ENCODE measurements around the gene RIMS3.

RIMS3 gene

GRCh38 chr1:40625076-40625475 is 40.4 kb downstream of the RIMS3 start:
- Histone ChIP-seq H3K36me3 (ENCODE audit: control insufficient read depth, insufficient read depth, low read length) (no peaks in the 10 kb centered on the region), H3K4me1 (ENCODE audit: control insufficient read depth, insufficient read depth, low read length) (no peaks in the 10 kb centered on the region), H3K4me3 (ENCODE audit: low read depth, low read length) (no peak overlapping the region), H3K27me3 (ENCODE audit: control insufficient read depth, insufficient read depth, low read length) (no peaks in the 10 kb centered on the region), H3K9ac (ENCODE audit: low read depth, low read length) (no peak overlapping the region), H3K9me3 (ENCODE audit: control insufficient read depth, insufficient read depth, low read length) (no peaks in the 10 kb centered on the region)

GRCh38 chr1:40622936-40623629 is 42.4 kb downstream of the RIMS3 start:
- Histone ChIP-seq H3K4me1 (ENCODE audit: control insufficient read depth, insufficient read depth, low read length) (no peaks in the 10 kb centered on the region), H3K9me3 (ENCODE audit: control insufficient read depth, insufficient read depth, low read length) (no peaks in the 10 kb centered on the region), H3K9ac (ENCODE audit: low read depth, low read length) (no peak overlapping the region), H3K27me3 (ENCODE audit: control insufficient read depth, insufficient read depth, low read length) (no peaks in the 10 kb centered on the region), H3K36me3 (ENCODE audit: control insufficient read depth, insufficient read depth, low read length) (no peaks in the 10 kb centered on the region), H3K4me3 (ENCODE audit: low read depth, low read length) (no peak overlapping the region)

- Histone ChIP-seq H3K4me3 (ENCODE audit: low read depth, low read length) (no peak overlapping the region), H3K27me3 (ENCODE audit: control insufficient read depth, insufficient read depth, low read length) (no peaks in the 10 kb centered on the region), H3K9me3 (ENCODE audit: control insufficient read depth, insufficient read depth, low read length) (no peaks in the 10 kb centered on the region), H3K4me1 (ENCODE audit: control insufficient read depth, insufficient read depth, low read length) (no peaks in the 10 kb centered on the region), H3K9ac (ENCODE audit: low read depth, low read length) (no peak overlapping the region), H3K36me3 (ENCODE audit: control insufficient read depth, insufficient read depth, low read length) (no peaks in the 10 kb centered on the region)
Observed at GRCh38 chr1:40621821-40622450, 43.5 kb downstream of the RIMS3 start.

GRCh38 chr1:40620586-40621210 is 44.8 kb downstream of the RIMS3 start:
- Histone ChIP-seq H3K9me3 (ENCODE audit: control insufficient read depth, insufficient read depth, low read length) (no peaks in the 10 kb centered on the region), H3K27me3 (ENCODE audit: control insufficient read depth, insufficient read depth, low read length) (no peaks in the 10 kb centered on the region), H3K4me3 (ENCODE audit: low read depth, low read length) (no peak overlapping the region), H3K9ac (ENCODE audit: low read depth, low read length) (no peak overlapping the region), H3K4me1 (ENCODE audit: control insufficient read depth, insufficient read depth, low read length) (no peaks in the 10 kb centered on the region), H3K36me3 (ENCODE audit: control insufficient read depth, insufficient read depth, low read length) (no peaks in the 10 kb centered on the region)

GRCh38 chr1:40620150-40620549 is 45.3 kb downstream of the RIMS3 start:
- Histone ChIP-seq H3K36me3 (ENCODE audit: control insufficient read depth, insufficient read depth, low read length) (no peaks in the 10 kb centered on the region), H3K9me3 (ENCODE audit: control insufficient read depth, insufficient read depth, low read length) (no peaks in the 10 kb centered on the region), H3K9ac (ENCODE audit: low read depth, low read length) (no peak overlapping the region), H3K4me1 (ENCODE audit: control insufficient read depth, insufficient read depth, low read length) (no peaks in the 10 kb centered on the region), H3K27me3 (ENCODE audit: control insufficient read depth, insufficient read depth, low read length) (no peaks in the 10 kb centered on the region), H3K4me3 (ENCODE audit: low read depth, low read length) (no peak overlapping the region)

GRCh38 chr1:40618108-40618507 is 47.4 kb downstream of the RIMS3 start:
- H3K27me3 ChIP-seq (ENCODE audit: control insufficient read depth, insufficient read depth, low read length) = no peaks in the 10 kb centered on the region
- no peaks in the 10 kb centered on the region for H3K36me3 ChIP-seq (ENCODE audit: control insufficient read depth, insufficient read depth, low read length)
- H3K9me3 ChIP-seq (ENCODE audit: control insufficient read depth, insufficient read depth, low read length) = no peaks in the 10 kb centered on the region
- H3K9ac ChIP-seq (ENCODE audit: low read depth, low read length) = no peak overlapping the region
- no peak overlapping the region for H3K4me3 ChIP-seq (ENCODE audit: low read depth, low read length)
- no peaks in the 10 kb centered on the region for H3K4me1 ChIP-seq (ENCODE audit: control insufficient read depth, insufficient read depth, low read length)

GRCh38 chr1:40612345-40612831 is 53.1 kb downstream of the RIMS3 start:
- Histone ChIP-seq H3K9me3 (ENCODE audit: control insufficient read depth, insufficient read depth, low read length) (no peaks in the 10 kb centered on the region), H3K9ac (ENCODE audit: low read depth, low read length) (no peak overlapping the region), H3K27me3 (ENCODE audit: control insufficient read depth, insufficient read depth, low read length) (no peaks in the 10 kb centered on the region), H3K4me3 (ENCODE audit: low read depth, low read length) (no peak overlapping the region), H3K36me3 (ENCODE audit: control insufficient read depth, insufficient read depth, low read length) (no peaks in the 10 kb centered on the region), H3K4me1 (ENCODE audit: control insufficient read depth, insufficient read depth, low read length) (no peaks in the 10 kb centered on the region)

GRCh38 chr1:40610156-40610555 is 55.3 kb downstream of the RIMS3 start:
- Histone ChIP-seq H3K9me3 (ENCODE audit: control insufficient read depth, insufficient read depth, low read length) (no peaks in the 10 kb centered on the region), H3K4me3 (ENCODE audit: low read depth, low read length) (no peak overlapping the region), H3K27me3 (ENCODE audit: control insufficient read depth, insufficient read depth, low read length) (no peaks in the 10 kb centered on the region), H3K4me1 (ENCODE audit: control insufficient read depth, insufficient read depth, low read length) (no peaks in the 10 kb centered on the region), H3K36me3 (ENCODE audit: control insufficient read depth, insufficient read depth, low read length) (no peaks in the 10 kb centered on the region), H3K9ac (ENCODE audit: low read depth, low read length) (no peak overlapping the region)

GRCh38 chr1:40607921-40608320 is 57.6 kb downstream of the RIMS3 start:
- Histone ChIP-seq H3K9ac (ENCODE audit: low read depth, low read length) (no peak overlapping the region), H3K9me3 (ENCODE audit: control insufficient read depth, insufficient read depth, low read length) (no peaks in the 10 kb centered on the region), H3K36me3 (ENCODE audit: control insufficient read depth, insufficient read depth, low read length) (no peaks in the 10 kb centered on the region), H3K27me3 (ENCODE audit: control insufficient read depth, insufficient read depth, low read length) (no peaks in the 10 kb centered on the region), H3K4me3 (ENCODE audit: low read depth, low read length) (no peak overlapping the region), H3K4me1 (ENCODE audit: control insufficient read depth, insufficient read depth, low read length) (no peaks in the 10 kb centered on the region)

- no peak overlapping the region for H3K9ac ChIP-seq (ENCODE audit: low read depth, low read length)
- H3K27me3 ChIP-seq (ENCODE audit: control insufficient read depth, insufficient read depth, low read length) = no peaks in the 10 kb centered on the region
- no peaks in the 10 kb centered on the region for H3K36me3 ChIP-seq (ENCODE audit: control insufficient read depth, insufficient read depth, low read length)
- no peak overlapping the region for H3K4me3 ChIP-seq (ENCODE audit: low read depth, low read length)
- no peaks in the 10 kb centered on the region for H3K4me1 ChIP-seq (ENCODE audit: control insufficient read depth, insufficient read depth, low read length)
- H3K9me3 ChIP-seq (ENCODE audit: control insufficient read depth, insufficient read depth, low read length) = no peaks in the 10 kb centered on the region
Observed at GRCh38 chr1:40606978-40607377, 58.5 kb downstream of the RIMS3 start.

- Histone ChIP-seq H3K4me1 (ENCODE audit: control insufficient read depth, insufficient read depth, low read length) (no peaks in the 10 kb centered on the region), H3K9me3 (ENCODE audit: control insufficient read depth, insufficient read depth, low read length) (no peaks in the 10 kb centered on the region), H3K4me3 (ENCODE audit: low read depth, low read length) (no peak overlapping the region), H3K36me3 (ENCODE audit: control insufficient read depth, insufficient read depth, low read length) (no peaks in the 10 kb centered on the region), H3K9ac (ENCODE audit: low read depth, low read length) (no peak overlapping the region), H3K27me3 (ENCODE audit: control insufficient read depth, insufficient read depth, low read length) (no peaks in the 10 kb centered on the region)
Observed at GRCh38 chr1:40606194-40606593, 59.3 kb downstream of the RIMS3 start.

GRCh38 chr1:40599926-40600325 is 65.6 kb downstream of the RIMS3 start:
- Histone ChIP-seq H3K9ac (ENCODE audit: low read depth, low read length) (no peak overlapping the region), H3K4me3 (ENCODE audit: low read depth, low read length) (no peak overlapping the region), H3K4me1 (ENCODE audit: control insufficient read depth, insufficient read depth, low read length) (no peaks in the 10 kb centered on the region), H3K27me3 (ENCODE audit: control insufficient read depth, insufficient read depth, low read length) (no peaks in the 10 kb centered on the region), H3K9me3 (ENCODE audit: control insufficient read depth, insufficient read depth, low read length) (no peaks in the 10 kb centered on the region), H3K36me3 (ENCODE audit: control insufficient read depth, insufficient read depth, low read length) (no peaks in the 10 kb centered on the region)

Data from iPS-15b (cell line).